Thyroid gland (tissue), 4 donors: Measurements from ENCODE around the gene AMOT. TPM values are rescaled to one million over a fixed set of nuclear protein-coding genes. Genes with fewer than 3 reads are reported as not detected.

Experiments
- DNase-seq, 2 donors: peaks; one replicate each; pipeline ENCODE4 v3.0.0-alpha.2; 2019
- H3K27ac ChIP-seq, 3 donors: fragments of 200-600 bp; sonication (generic); 1 replicate in 2 of 3; 2 replicates in 1 of 3; pipeline ENCODE4 v1.5.1; 2016 to 2019; ENCODE audit warnings: mild to moderate bottlenecking in 1 of 3, moderate library complexity in 1 of 3
- H3K27me3 ChIP-seq: fragments of 200-600 bp; sonication (generic); one replicate; pipeline ENCODE4 v1.5.1; 2019
- H3K36me3 ChIP-seq, 2 donors: fragments of 200-600 bp; sonication (generic); one replicate each; pipeline ENCODE4 v1.5.1; 2016 to 2019
- H3K4me1 ChIP-seq, 2 donors: fragments of 200-600 bp; sonication (generic); one replicate each; pipeline ENCODE4 v1.5.1; 2017 to 2019
- H3K4me3 ChIP-seq, 3 donors: fragments of 200-600 bp; sonication (generic); replicated peaks in 1 of 3; 1 replicate in 2 of 3; 2 replicates in 1 of 3; pipeline ENCODE4 v1.5.1; 2016; ENCODE audit warnings: mild to moderate bottlenecking in 1 of 3
- H3K9me3 ChIP-seq: fragments of 200-600 bp; sonication (generic); one replicate; pipeline ENCODE4 v1.5.1; 2017
- CTCF ChIP-seq, 6 experiments: fragments of 200-600 bp in 3 of 6; fragments of 450-650 bp in 3 of 6; sonication (generic) in 3 of 6; IDR thresholded peaks; one replicate each; pipeline ENCODE4 v1.5.1; 2016 to 2019; ENCODE audit warnings: antibody characterized with exemption in 6 of 6, mild to moderate bottlenecking in 2 of 6, inconsistent platforms in 1 of 6, moderate library complexity in 1 of 6
- POLR2A ChIP-seq, 2 donors: fragments of 450-650 bp; IDR thresholded peaks; one replicate each; pipeline ENCODE4 v1.6.1; 2017; ENCODE audit warnings: antibody characterized with exemption in 2 of 2, mild to moderate bottlenecking in 2 of 2, moderate library complexity in 1 of 2
- WGBS, 2 donors: methylation state at CpG; one replicate each; pipeline ENCODE4 v1.1.5; 2017; 5-methylcytosine and 5-hydroxymethylcytosine counted together
- intact Hi-C: fragments of 100-400 bp; cut with DNase I; formaldehyde crosslinking; loops from one replicate; pipeline ENCODE4 v1.15.1; 2023
- total RNA-seq, 4 donors: library from RNA; depleted of rRNA; stranded (reverse); fragments of >200 nt; gene quantifications; one replicate each; pipeline ENCODE4 v1.2.3, GENCODE V29; 2016

Gene AMOT
- total RNA-seq, 4 donors from 2014 or later, result 8.0 to 20.7 (median 14.1) TPM

GRCh38 chrX:112820364-112821268 lies 20.0 kb downstream of the AMOT start:
- peaks cover 12 to 30% of the 10 kb centered on the region in 2 donors for H3K4me1 ChIP-seq
- TF ChIP-seq POLR2A (IDR thresholded peaks at IDR 0.05) (no peak), CTCF (IDR thresholded peaks at IDR 0.05) (no peak)
- H3K36me3 ChIP-seq, result no peaks in the 10 kb centered on the region
- intact Hi-C loops, result no loop called here
- no peak overlapping the region for H3K4me3 ChIP-seq
- peak overlapping the region; percentile 28 to 69 (median 44) for H3K27ac ChIP-seq
- DNase-seq, result peak in 1 of 2 donors; percentile 3
- no peaks in the 10 kb centered on the region for H3K27me3 ChIP-seq
- no peaks in the 10 kb centered on the region for H3K9me3 ChIP-seq
- 67 to 78% methylated on average over 3 of the region's 3 CpGs for WGBS, 2 donors

GRCh38 chrX:112819813-112820212 lies 20.8 kb downstream of the AMOT start:
- Histone ChIP-seq H3K9me3 (no peaks in the 10 kb centered on the region), H3K36me3 (no peaks in the 10 kb centered on the region), H3K4me1 (peaks cover 12 to 30% of the 10 kb centered on the region in 2 donors), H3K27me3 (no peaks in the 10 kb centered on the region), H3K4me3 (no peak overlapping the region), H3K27ac (peak overlapping the region in 2 of 3 donors; percentile 44 to 69)
- WGBS, 2 donors, result 77 to 79% methylated on average over 1 of the region's 1 CpG
- DNase-seq, result no peak
- no peak for TF ChIP-seq CTCF (IDR thresholded peaks at IDR 0.05)
- no peak for TF ChIP-seq POLR2A (IDR thresholded peaks at IDR 0.05)
- intact Hi-C loops, result no loop called here

GRCh38 chrX:112819008-112819640 lies 21.5 kb downstream of the AMOT start:
- intact Hi-C loops, result no loop called here
- H3K4me3 ChIP-seq, result no peak overlapping the region
- TF ChIP-seq POLR2A (IDR thresholded peaks at IDR 0.05) (no peak), CTCF (IDR thresholded peaks at IDR 0.05) (no peak)
- no peaks in the 10 kb centered on the region for H3K9me3 ChIP-seq
- H3K36me3 ChIP-seq, result no peaks in the 10 kb centered on the region
- peak; percentile 19 to 33 for DNase-seq
- WGBS, 2 donors, result 0 to 17% methylated on average over 1 of the region's 2 CpGs
- peak overlapping the region; percentile 43 to 69 (median 51) for H3K27ac ChIP-seq
- no peaks in the 10 kb centered on the region for H3K27me3 ChIP-seq
- H3K4me1 ChIP-seq, result peaks cover 12 to 30% of the 10 kb centered on the region in 2 donors

- peak overlapping the region; percentile 43 to 69 (median 51) for H3K27ac ChIP-seq
Observed at GRCh38 chrX:112818114-112819007, 22.3 kb downstream of the AMOT start.

More at GRCh38 chrX:112818114-112819007, 22.3 kb downstream of the AMOT start:
- H3K27me3 ChIP-seq, result no peaks in the 10 kb centered on the region
- H3K4me1 ChIP-seq, result peaks cover 12 to 30% of the 10 kb centered on the region in 2 donors
- intact Hi-C loops, result no loop called here
- no peaks in the 10 kb centered on the region for H3K9me3 ChIP-seq
- 62 to 69% methylated on average over 10 to 11 of the region's 11 CpGs for WGBS, 2 donors
- no peak for TF ChIP-seq POLR2A (IDR thresholded peaks at IDR 0.05)
- TF ChIP-seq CTCF (IDR thresholded peaks at IDR 0.05), result no peak
- no peaks in the 10 kb centered on the region for H3K36me3 ChIP-seq
- peak; percentile 11 to 28 for DNase-seq
- no peak overlapping the region for H3K4me3 ChIP-seq
